AG20443 (cell line): ENCODE results near the gene MARCHF5.
"Not testable (repeated sequence)": the region's sequence is repeated elsewhere in the genome, so short reads cannot be mapped to it uniquely, and the experiment has no call there.

Source experiments
- DNase-seq: peaks from one replicate; pipeline ENCODE4 v3.0.0; 2012; ENCODE audit warnings: low spot score, mixed read lengths

Gene MARCHF5

GRCh38 chr10:92305133-92306072 lies 14.4 kb downstream of the MARCHF5 start:
- no peak for DNase-seq

DNA sequence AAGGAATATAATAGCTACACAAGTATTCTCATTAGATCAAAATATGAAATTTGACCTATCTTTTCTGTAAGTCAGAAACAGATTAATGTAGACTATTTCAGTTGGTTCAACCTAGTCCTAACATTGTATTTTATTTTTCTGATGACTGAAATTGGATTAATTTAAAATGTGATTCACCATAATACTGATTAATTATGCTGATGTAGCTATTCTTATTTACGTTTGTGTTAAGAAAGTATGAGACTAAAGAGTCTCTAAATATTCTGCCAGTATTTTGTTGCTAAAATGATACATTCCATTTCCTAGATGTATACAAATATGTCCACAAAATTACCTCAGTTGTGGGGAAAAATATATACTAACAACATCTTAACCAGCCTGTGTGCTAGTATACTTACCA lies 18.3 kb downstream of the MARCHF5 start:
- DNase-seq: no peak

- DNase-seq: no peak
Measured at GRCh38 chr10:92313750-92314149, 22.8 kb downstream of the MARCHF5 start.

GRCh38 chr10:92316610-92317009 lies 25.6 kb downstream of the MARCHF5 start:
- no peak for DNase-seq

GRCh38 chr10:92323079-92323478 lies 32.1 kb downstream of the MARCHF5 start:
- no peak for DNase-seq

- DNase-seq: no peak
Measured at GRCh38 chr10:92327445-92328433, 36.8 kb downstream of the MARCHF5 start.

- no peak for DNase-seq
Measured at GRCh38 chr10:92328993-92329392, 38.0 kb downstream of the MARCHF5 start.

- DNase-seq: not testable (repeated sequence)
Measured at GRCh38 chr10:92329927-92330326, 39.0 kb downstream of the MARCHF5 start.

GRCh38 chr10:92342796-92343195 lies 51.8 kb downstream of the MARCHF5 start:
- peak; percentile 10 for DNase-seq

GRCh38 chr10:92345575-92345974 lies 54.6 kb downstream of the MARCHF5 start:
- DNase-seq: not testable (repeated sequence)

DNA sequence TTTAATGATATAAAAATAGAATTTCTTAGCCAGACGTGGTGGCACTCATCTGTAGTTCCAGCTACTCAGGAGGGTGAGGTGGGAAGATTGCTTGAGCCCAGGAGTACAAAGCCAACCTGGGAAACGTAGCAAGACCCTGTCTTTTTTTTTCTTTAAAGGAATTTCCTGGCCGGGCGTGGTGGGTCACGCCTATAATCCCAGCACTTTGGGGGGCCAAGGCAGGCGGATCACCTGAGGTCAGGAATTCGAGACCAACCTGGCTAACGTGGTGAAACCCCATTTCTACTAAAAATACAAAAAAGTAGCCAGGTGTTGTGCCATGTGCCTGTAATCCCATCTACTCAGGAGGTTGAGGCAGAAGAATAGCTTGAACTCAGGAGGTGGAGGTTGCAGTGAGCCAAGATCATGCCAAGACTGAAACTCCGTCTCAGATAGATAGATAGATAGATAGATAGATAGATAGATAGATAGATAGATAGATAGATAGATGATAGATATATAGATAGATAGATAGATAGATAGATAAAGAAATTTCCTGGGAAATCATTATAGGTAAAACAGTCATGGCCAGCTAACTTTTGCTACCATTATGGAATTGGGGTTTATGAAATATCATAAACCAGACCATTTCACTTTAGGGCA lies 56.2 kb downstream of the MARCHF5 start:
- not testable (repeated sequence) for DNase-seq

- no peak for DNase-seq
Measured at GRCh38 chr10:92350411-92350810, 59.4 kb downstream of the MARCHF5 start.

GRCh38 chr10:92354587-92354986 lies 63.6 kb downstream of the MARCHF5 start:
- no peak for DNase-seq

GRCh38 chr10:92356041-92356440 lies 65.1 kb downstream of the MARCHF5 start:
- no peak for DNase-seq

- DNase-seq: no peak
Measured at GRCh38 chr10:92363498-92363897, 72.5 kb downstream of the MARCHF5 start.

DNA sequence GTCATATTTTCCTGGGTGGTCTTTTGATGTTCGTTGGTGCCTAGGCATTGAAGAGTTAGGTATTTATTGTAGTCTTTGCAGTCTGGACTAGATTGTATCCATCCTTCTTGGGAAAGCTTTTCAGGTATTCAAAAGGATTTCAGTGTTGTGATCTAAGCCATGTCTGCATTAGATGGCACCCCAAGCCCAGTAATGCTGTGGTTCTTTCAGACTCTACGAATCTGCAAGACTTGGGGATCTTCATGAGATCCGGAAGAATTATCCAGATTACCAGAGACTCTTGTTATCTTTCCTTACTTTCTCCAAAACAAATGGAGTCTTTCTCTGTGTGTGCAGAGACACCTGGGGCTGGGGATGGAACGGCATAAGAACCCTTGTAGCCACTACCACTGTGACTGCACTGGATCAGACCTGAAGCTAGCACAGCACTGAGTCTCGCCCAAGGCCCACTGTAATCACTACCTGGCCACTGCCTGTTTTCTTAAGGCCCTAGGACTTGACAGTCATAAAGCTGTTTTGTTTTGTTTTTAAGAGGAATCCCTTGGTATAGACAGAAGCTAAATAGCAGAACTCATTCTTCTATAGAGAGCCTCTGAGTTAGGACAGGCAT lies 75.5 kb downstream of the MARCHF5 start:
- DNase-seq: no peak

GRCh38 chr10:92377962-92378361 lies 87.0 kb downstream of the MARCHF5 start:
- no peak for DNase-seq

DNA sequence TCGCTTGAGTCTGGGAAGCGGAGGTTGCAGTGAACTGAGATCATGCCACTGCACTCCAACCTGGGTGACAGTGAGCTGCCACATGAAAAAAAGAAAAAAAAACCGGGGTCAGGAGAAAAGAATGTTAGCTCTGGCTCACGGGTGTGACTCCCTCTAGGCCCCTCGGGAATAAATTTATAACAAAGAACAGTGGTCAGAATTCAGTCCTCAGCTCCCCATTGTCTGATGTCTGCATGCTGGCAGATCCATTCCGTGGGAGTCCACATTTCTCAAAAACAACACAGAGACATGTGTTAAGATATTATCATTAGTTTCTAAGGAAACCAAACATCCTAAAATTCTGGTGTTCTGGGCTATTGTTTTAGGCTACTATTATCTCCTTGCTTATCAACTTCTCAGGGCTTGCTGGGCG lies 90.6 kb downstream of the MARCHF5 start:
- no peak for DNase-seq

GRCh38 chr10:92382631-92383030 lies 91.7 kb downstream of the MARCHF5 start:
- DNase-seq: no peak

- DNase-seq: no peak
Measured at GRCh38 chr10:92384741-92385140, 93.8 kb downstream of the MARCHF5 start.

- no peak for DNase-seq
Measured at GRCh38 chr10:92385831-92386230, 94.9 kb downstream of the MARCHF5 start.
